Measurements from ENCODE around the gene ABLIM1.

The ABLIM1 gene

DNA sequence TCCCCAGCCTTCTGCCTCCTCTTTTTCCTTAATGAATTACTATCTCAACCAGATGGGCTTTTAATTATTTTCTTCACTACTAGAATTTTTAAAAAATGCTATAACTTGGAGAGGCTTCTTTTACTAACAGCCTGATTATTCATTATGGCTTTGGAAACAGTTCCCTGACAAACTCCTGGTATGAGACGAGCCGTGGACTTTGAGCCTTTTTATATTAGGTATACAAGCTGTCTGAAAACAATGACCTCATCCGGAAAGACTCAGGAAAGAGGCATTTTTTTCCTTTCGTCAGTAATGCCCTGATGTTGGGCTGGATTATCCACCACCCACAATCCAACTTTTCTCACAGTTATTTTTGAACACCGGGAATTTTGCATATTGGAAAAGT is 26.7 kb upstream of the ABLIM1 start:
- DNase-seq (ENCODE audit: low read depth): no peak
- H3K4me3 ChIP-seq (ENCODE audit: low read depth, low read length): no peak overlapping the region
- TF ChIP-seq, protein P1, sequence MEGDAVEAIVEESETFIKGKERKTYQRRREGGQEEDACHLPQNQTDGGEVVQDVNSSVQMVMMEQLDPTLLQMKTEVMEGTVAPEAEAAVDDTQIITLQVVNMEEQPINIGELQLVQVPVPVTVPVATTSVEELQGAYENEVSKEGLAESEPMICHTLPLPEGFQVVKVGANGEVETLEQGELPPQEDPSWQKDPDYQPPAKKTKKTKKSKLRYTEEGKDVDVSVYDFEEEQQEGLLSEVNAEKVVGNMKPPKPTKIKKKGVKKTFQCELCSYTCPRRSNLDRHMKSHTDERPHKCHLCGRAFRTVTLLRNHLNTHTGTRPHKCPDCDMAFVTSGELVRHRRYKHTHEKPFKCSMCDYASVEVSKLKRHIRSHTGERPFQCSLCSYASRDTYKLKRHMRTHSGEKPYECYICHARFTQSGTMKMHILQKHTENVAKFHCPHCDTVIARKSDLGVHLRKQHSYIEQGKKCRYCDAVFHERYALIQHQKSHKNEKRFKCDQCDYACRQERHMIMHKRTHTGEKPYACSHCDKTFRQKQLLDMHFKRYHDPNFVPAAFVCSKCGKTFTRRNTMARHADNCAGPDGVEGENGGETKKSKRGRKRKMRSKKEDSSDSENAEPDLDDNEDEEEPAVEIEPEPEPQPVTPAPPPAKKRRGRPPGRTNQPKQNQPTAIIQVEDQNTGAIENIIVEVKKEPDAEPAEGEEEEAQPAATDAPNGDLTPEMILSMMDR (IDR thresholded peaks at IDR 0.05; ENCODE audit: low read depth, low read length, missing control alignments): no peak

DNA sequence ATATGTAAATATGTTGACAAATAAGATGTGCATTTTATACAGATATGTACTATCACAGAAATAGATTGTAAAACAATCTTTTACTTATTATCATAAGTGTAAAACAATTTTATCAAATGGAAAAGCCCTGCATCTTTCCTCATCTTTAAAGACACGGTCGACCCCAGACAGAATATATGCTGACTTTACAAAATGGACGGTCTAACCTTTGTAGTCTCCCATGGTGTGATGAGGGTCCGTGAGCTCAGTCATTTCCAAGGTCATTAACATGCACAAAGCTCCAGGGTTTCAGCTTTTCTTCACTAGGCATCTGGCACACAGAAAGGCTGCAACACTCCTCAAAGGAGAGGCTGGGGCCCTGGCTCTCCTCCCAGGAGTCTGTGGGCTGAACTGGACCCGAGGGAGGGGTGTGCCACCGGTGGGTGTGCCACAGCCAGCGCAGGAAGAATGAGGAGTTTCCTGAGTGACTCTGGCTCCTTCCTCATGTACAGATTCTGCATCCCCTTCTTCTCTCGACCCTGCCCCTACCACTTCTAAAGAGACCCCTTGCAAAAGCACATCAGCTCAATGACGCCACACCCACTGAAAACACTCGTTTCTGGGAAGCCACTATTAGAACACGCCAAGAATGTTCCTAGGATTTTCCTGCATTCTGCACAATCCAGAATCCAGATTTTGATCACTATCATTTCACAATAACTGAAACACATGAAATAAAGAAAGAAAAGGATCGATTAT is 26.2 kb upstream of the ABLIM1 start:
- TF ChIP-seq, protein P1 (IDR thresholded peaks at IDR 0.05; ENCODE audit: low read depth, low read length, missing control alignments): no peak
- DNase-seq (ENCODE audit: low read depth): no peak
- no peak overlapping the region for H3K4me3 ChIP-seq (ENCODE audit: low read depth, low read length)

DNA sequence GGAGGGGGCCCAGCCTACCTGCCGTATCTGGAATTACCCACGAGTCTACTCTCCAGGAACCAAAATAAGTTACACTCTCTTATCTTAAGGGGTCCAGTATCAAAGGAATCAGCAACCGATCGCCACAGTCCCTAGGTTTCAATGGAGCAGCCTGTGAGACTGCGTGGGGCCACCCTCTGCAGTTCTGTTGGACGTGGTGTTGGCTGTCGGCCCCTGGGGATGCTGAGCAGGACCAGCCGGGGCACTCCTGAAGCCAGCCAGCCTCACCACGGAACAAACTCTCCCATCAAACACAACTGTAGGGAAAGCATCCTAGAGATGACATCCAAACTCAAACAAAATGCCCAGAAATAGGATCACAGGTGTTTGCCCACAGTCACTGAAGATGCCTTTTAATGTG is 25.5 kb upstream of the ABLIM1 start:
- TF ChIP-seq, protein P1 (IDR thresholded peaks at IDR 0.05; ENCODE audit: low read depth, low read length, missing control alignments): no peak
- DNase-seq (ENCODE audit: low read depth): no peak
- H3K4me3 ChIP-seq (ENCODE audit: low read depth, low read length): no peak overlapping the region

DNA sequence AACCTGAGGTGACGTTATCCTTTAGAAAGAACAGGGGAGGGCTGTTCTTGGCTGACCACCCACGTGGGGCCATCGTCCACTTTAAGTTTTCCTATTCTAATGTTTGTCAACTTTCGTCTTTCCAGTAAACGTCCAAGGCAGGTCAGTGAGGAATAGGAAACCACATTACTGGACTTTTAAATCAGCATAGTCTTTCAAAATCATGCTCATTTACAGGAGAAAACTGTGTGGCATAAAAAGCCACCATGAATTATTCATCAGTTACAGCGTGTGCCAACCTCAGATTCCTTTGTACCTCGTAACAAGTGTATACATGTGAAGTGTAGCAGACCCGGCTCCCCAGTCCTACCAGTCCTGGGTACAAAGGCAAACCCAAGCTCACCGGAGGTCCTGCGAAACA is 25.1 kb upstream of the ABLIM1 start:
- no peak overlapping the region for H3K4me3 ChIP-seq (ENCODE audit: low read depth, low read length)
- TF ChIP-seq, protein P1 (IDR thresholded peaks at IDR 0.05; ENCODE audit: low read depth, low read length, missing control alignments): no peak
- DNase-seq (ENCODE audit: low read depth): no peak

DNA sequence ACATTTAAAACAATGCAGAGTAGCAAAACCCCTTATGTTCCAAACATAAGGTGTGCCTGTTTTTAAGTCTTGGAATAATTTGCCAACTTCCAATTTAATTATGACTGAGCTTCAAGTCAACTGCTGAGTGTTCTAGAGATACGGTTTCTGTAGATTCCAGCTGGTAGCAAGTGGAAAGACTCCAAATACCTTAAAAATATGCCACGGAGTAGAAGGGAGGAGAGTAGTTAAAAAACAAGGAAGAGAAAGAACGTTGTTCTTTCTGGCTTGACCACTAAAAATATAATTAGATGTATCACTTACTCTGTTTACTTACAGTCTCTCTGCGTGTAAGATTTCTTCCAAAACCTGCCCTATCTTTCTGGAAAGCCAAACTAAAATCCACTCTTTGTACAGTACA is 24.5 kb upstream of the ABLIM1 start:
- TF ChIP-seq, protein P1 (IDR thresholded peaks at IDR 0.05; ENCODE audit: low read depth, low read length, missing control alignments): no peak
- DNase-seq (ENCODE audit: low read depth): no peak
- no peak overlapping the region for H3K4me3 ChIP-seq (ENCODE audit: low read depth, low read length)

DNA sequence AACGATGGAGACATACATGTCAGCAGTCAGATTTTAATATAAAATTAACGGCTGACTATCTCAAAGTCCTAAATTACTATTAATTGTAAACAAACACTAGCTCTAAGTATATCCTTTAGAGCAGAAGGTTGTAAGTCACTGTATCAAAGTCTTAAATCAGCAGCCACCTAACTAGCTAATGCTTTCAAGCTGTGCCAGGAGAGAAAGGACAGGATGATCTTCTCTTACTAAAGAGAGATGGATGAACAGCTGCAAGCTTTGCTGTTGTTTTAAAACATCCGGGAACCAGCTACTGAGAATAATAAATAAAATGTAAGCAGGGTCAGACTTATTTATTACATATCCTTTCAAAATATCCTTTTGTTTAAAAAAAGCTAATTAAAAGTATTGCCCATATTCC is 24.0 kb upstream of the ABLIM1 start:
- H3K4me3 ChIP-seq (ENCODE audit: low read depth, low read length): no peak overlapping the region
- TF ChIP-seq, protein P1 (IDR thresholded peaks at IDR 0.05; ENCODE audit: low read depth, low read length, missing control alignments): no peak
- DNase-seq (ENCODE audit: low read depth): no peak

DNA sequence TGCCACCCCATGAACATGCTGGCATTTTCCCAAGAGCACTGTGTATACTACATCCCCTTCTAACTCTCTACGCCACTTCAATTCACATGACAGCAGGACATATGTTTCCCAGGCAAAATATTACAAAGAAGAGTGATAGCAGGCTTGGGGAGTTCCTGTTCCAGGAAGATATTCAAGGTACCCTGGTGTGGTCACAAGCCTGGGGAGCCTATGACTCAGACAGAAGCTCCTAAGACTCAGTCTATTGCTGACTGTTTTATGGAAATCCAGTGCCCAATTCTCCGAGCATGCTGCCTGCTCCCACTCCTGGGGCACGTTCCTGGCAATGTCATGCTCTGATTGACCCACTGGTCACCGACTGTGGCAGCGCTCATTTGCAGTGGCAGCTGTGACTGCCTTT is 23.5 kb upstream of the ABLIM1 start:
- TF ChIP-seq, protein P1 (IDR thresholded peaks at IDR 0.05; ENCODE audit: low read depth, low read length, missing control alignments): no peak
- no peak overlapping the region for H3K4me3 ChIP-seq (ENCODE audit: low read depth, low read length)
- DNase-seq (ENCODE audit: low read depth): no peak
